ENCODE data around the gene PANX2. TPM values are rescaled to one million over a fixed set of nuclear protein-coding genes. Genes with fewer than 3 reads are reported as not detected.

Gene PANX2
- total and polyA plus RNA-seq, 2 of the 13 experiments (the other 11 are each of a cell fraction or from before 2014, with no cell fraction given), result 0.15 to 1.1 TPM

DNA sequence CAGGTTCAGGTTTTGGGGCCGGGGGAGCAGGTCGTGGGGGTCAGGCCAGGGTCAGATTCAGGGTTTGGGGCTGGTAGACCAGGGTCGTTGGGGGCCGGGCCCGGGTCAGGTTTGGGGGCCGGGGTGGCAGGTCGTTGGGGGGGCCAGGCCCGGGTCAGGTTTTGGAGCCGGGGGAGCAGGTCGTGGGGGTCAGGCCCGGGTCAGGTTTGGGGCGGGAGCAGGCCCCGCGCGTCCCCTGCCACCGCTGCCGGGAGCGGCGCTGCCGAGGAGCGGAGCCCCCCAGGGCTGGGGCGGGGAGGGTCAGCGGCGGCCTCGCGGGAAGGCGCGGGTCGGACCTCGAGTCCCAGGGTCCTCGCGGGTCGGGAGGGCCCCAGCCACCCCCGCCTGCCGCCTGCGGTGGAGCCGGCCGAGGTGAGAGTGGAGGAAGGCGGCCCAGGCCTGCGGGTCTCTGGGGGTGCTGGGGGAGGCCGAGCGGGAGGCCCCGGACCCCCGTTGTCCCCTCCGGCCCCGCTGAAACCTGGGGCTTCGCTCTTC, 15.7 kb downstream of the PANX2 start (continued):
- no peak for TF ChIP-seq ZNF264 (CRISPR knock-in tag; IDR thresholded peaks at IDR 0.05)
- 0 out of 2 replicates have a peak, but pooled peaks have one; percentile 45 for TF ChIP-seq RBFOX2 (IDR thresholded peaks at IDR 0.05; ENCODE audit: low read depth, low read length)
- TF ChIP-seq ZNF589 (CRISPR knock-in tag; conservative IDR thresholded peaks at IDR 0.05), result no peak
- no peak for TF ChIP-seq ZNF670 (CRISPR knock-in tag; IDR thresholded peaks at IDR 0.05; ENCODE audit: borderline replicate concordance)
- TF ChIP-seq REPIN1 (CRISPR knock-in tag; IDR thresholded peaks at IDR 0.05; ENCODE audit: borderline replicate concordance, low read depth), result no peak
- TF ChIP-seq ZNF563 (CRISPR knock-in tag; IDR thresholded peaks at IDR 0.05), result 0 out of 2 replicates have a peak, but pooled peaks have one; percentile 26
- no peak for TF ChIP-seq NR1H2 (CRISPR knock-in tag; IDR thresholded peaks at IDR 0.05; ENCODE audit: borderline replicate concordance, low read depth)
- no peak for TF ChIP-seq MAFK (conservative IDR thresholded peaks at IDR 0.05 in 1 of 2, IDR thresholded peaks at IDR 0.05 in 1 of 2; ENCODE audit: low read length in 2 of 2)
- TF ChIP-seq ZNF879 (CRISPR knock-in tag; IDR thresholded peaks at IDR 0.05), result no peak
- TF ChIP-seq, protein P1, sequence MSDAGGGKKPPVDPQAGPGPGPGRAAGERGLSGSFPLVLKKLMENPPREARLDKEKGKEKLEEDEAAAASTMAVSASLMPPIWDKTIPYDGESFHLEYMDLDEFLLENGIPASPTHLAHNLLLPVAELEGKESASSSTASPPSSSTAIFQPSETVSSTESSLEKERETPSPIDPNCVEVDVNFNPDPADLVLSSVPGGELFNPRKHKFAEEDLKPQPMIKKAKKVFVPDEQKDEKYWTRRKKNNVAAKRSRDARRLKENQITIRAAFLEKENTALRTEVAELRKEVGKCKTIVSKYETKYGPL (CRISPR knock-in tag; IDR thresholded peaks at IDR 0.05), result no peak
- TF ChIP-seq, protein P2, sequence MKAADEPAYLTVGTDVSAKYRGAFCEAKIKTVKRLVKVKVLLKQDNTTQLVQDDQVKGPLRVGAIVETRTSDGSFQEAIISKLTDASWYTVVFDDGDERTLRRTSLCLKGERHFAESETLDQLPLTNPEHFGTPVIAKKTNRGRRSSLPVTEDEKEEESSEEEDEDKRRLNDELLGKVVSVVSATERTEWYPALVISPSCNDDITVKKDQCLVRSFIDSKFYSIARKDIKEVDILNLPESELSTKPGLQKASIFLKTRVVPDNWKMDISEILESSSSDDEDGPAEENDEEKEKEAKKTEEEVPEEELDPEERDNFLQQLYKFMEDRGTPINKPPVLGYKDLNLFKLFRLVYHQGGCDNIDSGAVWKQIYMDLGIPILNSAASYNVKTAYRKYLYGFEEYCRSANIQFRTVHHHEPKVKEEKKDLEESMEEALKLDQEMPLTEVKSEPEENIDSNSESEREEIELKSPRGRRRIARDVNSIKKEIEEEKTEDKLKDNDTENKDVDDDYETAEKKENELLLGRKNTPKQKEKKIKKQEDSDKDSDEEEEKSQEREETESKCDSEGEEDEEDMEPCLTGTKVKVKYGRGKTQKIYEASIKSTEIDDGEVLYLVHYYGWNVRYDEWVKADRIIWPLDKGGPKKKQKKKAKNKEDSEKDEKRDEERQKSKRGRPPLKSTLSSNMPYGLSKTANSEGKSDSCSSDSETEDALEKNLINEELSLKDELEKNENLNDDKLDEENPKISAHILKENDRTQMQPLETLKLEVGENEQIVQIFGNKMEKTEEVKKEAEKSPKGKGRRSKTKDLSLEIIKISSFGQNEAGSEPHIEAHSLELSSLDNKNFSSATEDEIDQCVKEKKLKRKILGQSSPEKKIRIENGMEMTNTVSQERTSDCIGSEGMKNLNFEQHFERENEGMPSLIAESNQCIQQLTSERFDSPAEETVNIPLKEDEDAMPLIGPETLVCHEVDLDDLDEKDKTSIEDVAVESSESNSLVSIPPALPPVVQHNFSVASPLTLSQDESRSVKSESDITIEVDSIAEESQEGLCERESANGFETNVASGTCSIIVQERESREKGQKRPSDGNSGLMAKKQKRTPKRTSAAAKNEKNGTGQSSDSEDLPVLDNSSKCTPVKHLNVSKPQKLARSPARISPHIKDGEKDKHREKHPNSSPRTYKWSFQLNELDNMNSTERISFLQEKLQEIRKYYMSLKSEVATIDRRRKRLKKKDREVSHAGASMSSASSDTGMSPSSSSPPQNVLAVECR (CRISPR knock-in tag; IDR thresholded peaks at IDR 0.05; ENCODE audit: borderline replicate concordance), result peak; percentile 40; the same call in 1 of the 2 replicates
- TF ChIP-seq ZSCAN31 (CRISPR knock-in tag; IDR thresholded peaks at IDR 0.05; ENCODE audit: low read depth), result 0 out of 2 replicates have a peak, but pooled peaks have one; percentile 51
- TF ChIP-seq HNRNPK (IDR thresholded peaks at IDR 0.05; ENCODE audit: low read depth, low read length, poor library complexity, severe bottlenecking), result peak; percentile 23
- no peak for TF ChIP-seq ZNF451 (CRISPR knock-in tag; IDR thresholded peaks at IDR 0.05)
- TF ChIP-seq ZBTB3 (CRISPR knock-in tag; IDR thresholded peaks at IDR 0.05; ENCODE audit: borderline replicate concordance, low read depth), result no peak
- no peak for TF ChIP-seq SNAPC2 (CRISPR knock-in tag; IDR thresholded peaks at IDR 0.05)
- no peak for TF ChIP-seq TBP (CRISPR knock-in tag; IDR thresholded peaks at IDR 0.05)
- TF ChIP-seq, protein P3, sequence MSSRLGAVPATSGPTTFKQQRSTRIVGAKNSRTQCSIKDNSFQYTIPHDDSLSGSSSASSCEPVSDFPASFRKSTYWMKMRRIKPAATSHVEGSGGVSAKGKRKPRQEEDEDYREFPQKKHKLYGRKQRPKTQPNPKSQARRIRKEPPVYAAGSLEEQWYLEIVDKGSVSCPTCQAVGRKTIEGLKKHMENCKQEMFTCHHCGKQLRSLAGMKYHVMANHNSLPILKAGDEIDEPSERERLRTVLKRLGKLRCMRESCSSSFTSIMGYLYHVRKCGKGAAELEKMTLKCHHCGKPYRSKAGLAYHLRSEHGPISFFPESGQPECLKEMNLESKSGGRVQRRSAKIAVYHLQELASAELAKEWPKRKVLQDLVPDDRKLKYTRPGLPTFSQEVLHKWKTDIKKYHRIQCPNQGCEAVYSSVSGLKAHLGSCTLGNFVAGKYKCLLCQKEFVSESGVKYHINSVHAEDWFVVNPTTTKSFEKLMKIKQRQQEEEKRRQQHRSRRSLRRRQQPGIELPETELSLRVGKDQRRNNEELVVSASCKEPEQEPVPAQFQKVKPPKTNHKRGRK (CRISPR knock-in tag; IDR thresholded peaks at IDR 0.05), result no peak
- TF ChIP-seq, protein P4, sequence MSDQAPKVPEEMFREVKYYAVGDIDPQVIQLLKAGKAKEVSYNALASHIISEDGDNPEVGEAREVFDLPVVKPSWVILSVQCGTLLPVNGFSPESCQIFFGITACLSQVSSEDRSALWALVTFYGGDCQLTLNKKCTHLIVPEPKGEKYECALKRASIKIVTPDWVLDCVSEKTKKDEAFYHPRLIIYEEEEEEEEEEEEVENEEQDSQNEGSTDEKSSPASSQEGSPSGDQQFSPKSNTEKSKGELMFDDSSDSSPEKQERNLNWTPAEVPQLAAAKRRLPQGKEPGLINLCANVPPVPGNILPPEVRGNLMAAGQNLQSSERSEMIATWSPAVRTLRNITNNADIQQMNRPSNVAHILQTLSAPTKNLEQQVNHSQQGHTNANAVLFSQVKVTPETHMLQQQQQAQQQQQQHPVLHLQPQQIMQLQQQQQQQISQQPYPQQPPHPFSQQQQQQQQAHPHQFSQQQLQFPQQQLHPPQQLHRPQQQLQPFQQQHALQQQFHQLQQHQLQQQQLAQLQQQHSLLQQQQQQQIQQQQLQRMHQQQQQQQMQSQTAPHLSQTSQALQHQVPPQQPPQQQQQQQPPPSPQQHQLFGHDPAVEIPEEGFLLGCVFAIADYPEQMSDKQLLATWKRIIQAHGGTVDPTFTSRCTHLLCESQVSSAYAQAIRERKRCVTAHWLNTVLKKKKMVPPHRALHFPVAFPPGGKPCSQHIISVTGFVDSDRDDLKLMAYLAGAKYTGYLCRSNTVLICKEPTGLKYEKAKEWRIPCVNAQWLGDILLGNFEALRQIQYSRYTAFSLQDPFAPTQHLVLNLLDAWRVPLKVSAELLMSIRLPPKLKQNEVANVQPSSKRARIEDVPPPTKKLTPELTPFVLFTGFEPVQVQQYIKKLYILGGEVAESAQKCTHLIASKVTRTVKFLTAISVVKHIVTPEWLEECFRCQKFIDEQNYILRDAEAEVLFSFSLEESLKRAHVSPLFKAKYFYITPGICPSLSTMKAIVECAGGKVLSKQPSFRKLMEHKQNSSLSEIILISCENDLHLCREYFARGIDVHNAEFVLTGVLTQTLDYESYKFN (CRISPR knock-in tag; conservative IDR thresholded peaks at IDR 0.05), result no peak

All from HepG2 (cell line).